A549 (cell line): ENCODE data around the gene SOX13. TPM values are rescaled to one million over a fixed set of nuclear protein-coding genes. Genes with fewer than 3 reads are reported as not detected.

Experiments used
- ATAC-seq, 2 experiments: fragments of 200-7000 bp in 1 of 2; fragments of >200 bp in 1 of 2; cut with Nextera tagmentation in 1 of 2; cut with Tn5 transposase in 1 of 2; 3 replicates each; pipeline versions ENCODE4 v1.8.0 to v1.9.1; 2018 to 2020; ENCODE audit warnings: mild to moderate bottlenecking in 1 of 2, moderate library complexity in 1 of 2
- CTCF ChIA-PET: fragments of 300-600 bp; sonication (Branson Sonifier 250); formaldehyde crosslinking; extraction: SDS; loops from one replicate; lab custom pipeline; 2021; ENCODE audit warnings: antibody characterized with exemption, inconsistent platforms; lab: Yijun Ruan, JAX
- POLR2A ChIA-PET: fragments of 350-600 bp; formaldehyde crosslinking; extraction: SDS; loops from one replicate; lab custom pipeline; 2021; ENCODE audit warnings: antibody characterized with exemption, inconsistent platforms; lab: Yijun Ruan, JAX
- DNase-seq, 2 experiments: peaks; one replicate each; pipeline versions ENCODE4 v3.0.0 to v3.0.0-alpha.2; 2011 to 2016; ENCODE audit warnings: low read depth in 1 of 2, low spot score in 1 of 2
- FAIRE-seq: peaks from 2 replicates; lab custom pipeline; 2011; peaks lifted over from hg19 to GRCh38; lab: Jason Lieb, UNC
- H3K27ac ChIP-seq, 2 experiments: fragments of >200 bp; sonication (Bioruptor Twin); formaldehyde crosslinking; 3 replicates each; pipeline ENCODE4 v1.5.1; 2016 to 2017
- H3K4me1 ChIP-seq: fragments of >200 bp; sonication (Bioruptor Twin); formaldehyde crosslinking; 3 replicates; pipeline ENCODE4 v1.6.1; 2016
- H3K4me2 ChIP-seq: fragments of >200 bp; sonication (Bioruptor Twin); formaldehyde crosslinking; 3 replicates; pipeline ENCODE4 v1.6.1; 2016
- H3K4me3 ChIP-seq: fragments of >200 bp; sonication (Bioruptor Twin); formaldehyde crosslinking; 3 replicates; pipeline ENCODE4 v1.5.1; 2016
- H3K9me3 ChIP-seq: fragments of >200 bp; sonication (Bioruptor Twin); formaldehyde crosslinking; 3 replicates; pipeline ENCODE4 v1.6.1; 2016
- CBX2 ChIP-seq: fragments of 200-600 bp; sonication (generic); IDR thresholded peaks from 2 replicates; pipeline ENCODE4 v1.6.1; 2016; ENCODE audit warnings: low read depth, mild to moderate bottlenecking, borderline replicate concordance
- CHD2 ChIP-seq: fragments of 150-350 bp; IDR thresholded peaks from 2 replicates; pipeline ENCODE4 v1.6.1; 2014; ENCODE audit warnings: low read length; ENCODE audit not compliant: partially characterized antibody
- CHD4 ChIP-seq: fragments of 200-600 bp; sonication (generic); IDR thresholded peaks from 2 replicates; pipeline ENCODE4 v1.6.1; 2016; ENCODE audit warnings: antibody characterized with exemption, mild to moderate bottlenecking, borderline replicate concordance
- ELK1 ChIP-seq: fragments of 150-350 bp; IDR thresholded peaks from 2 replicates; pipeline ENCODE4 v1.6.1; 2014; ENCODE audit warnings: low read depth, mild to moderate bottlenecking, low read length
- EP300 ChIP-seq, 2 experiments: fragments of >200 bp; sonication (Bioruptor Twin); formaldehyde crosslinking; IDR thresholded peaks; 2 replicates in 1 of 2; 3 replicates in 1 of 2; pipeline ENCODE4 v1.6.1; 2016 to 2017
- FOSB ChIP-seq: fragments of 250-450 bp; sonication (Bioruptor Pico); IDR thresholded peaks from 2 replicates; pipeline ENCODE4 v1.5.0; 2020; ENCODE audit warnings: mild to moderate bottlenecking, moderate library complexity
- FOXS1 ChIP-seq: fragments of 250-450 bp; sonication (Bioruptor Pico); IDR thresholded peaks from 2 replicates; pipeline ENCODE4 v1.5.0; 2020; ENCODE audit warnings: mild to moderate bottlenecking, moderate library complexity
- HDAC2 ChIP-seq: fragments of 200-600 bp; sonication (generic); IDR thresholded peaks from 2 replicates; pipeline ENCODE4 v1.6.1; 2016
- HES2 ChIP-seq: fragments of >200 bp; sonication (Bioruptor Twin); formaldehyde crosslinking; IDR thresholded peaks from 2 replicates; pipeline ENCODE4 v1.6.1; 2016
- HEYL ChIP-seq: fragments of 250-450 bp; sonication (Bioruptor Pico); IDR thresholded peaks from 2 replicates; pipeline ENCODE4 v1.8.0; 2021; ENCODE audit warnings: mild to moderate bottlenecking, moderate library complexity
- HOXB5 ChIP-seq: fragments of 250-450 bp; sonication (Bioruptor Pico); IDR thresholded peaks from 2 replicates; pipeline ENCODE4 v1.5.0; 2020; ENCODE audit warnings: mild to moderate bottlenecking, moderate library complexity
- JUN ChIP-seq, 2 experiments: fragments of >200 bp; sonication (Bioruptor Twin); formaldehyde crosslinking; IDR thresholded peaks; 2 replicates in 1 of 2; 3 replicates in 1 of 2; pipeline ENCODE4 v1.6.1; 2016 to 2017
- JUNB ChIP-seq: fragments of >200 bp; sonication (Bioruptor Twin); formaldehyde crosslinking; IDR thresholded peaks from 2 replicates; pipeline ENCODE4 v1.6.1; 2016
- KDM5A ChIP-seq: fragments of 200-600 bp; sonication (generic); IDR thresholded peaks from 2 replicates; pipeline ENCODE4 v1.6.1; 2016; ENCODE audit warnings: antibody characterized with exemption, mild to moderate bottlenecking
- MAFK ChIP-seq: fragments of 450-650 bp; IDR thresholded peaks from 2 replicates; pipeline ENCODE4 v1.6.1; 2014; ENCODE audit not compliant: partially characterized antibody
- NFE2L2 ChIP-seq: fragments of 150-350 bp; conservative IDR thresholded peaks from 2 replicates; pipeline ENCODE4 v1.6.1; 2014; ENCODE audit warnings: low read length
- PHF8 ChIP-seq: fragments of 200-600 bp; sonication (generic); IDR thresholded peaks from 2 replicates; pipeline ENCODE4 v1.6.1; 2016; ENCODE audit warnings: low read depth, mild to moderate bottlenecking, antibody characterized with exemption, moderate library complexity, borderline replicate concordance
- POLR2A ChIP-seq: IDR thresholded peaks from 2 replicates; pipeline ENCODE4 v1.6.1; 2012; ENCODE audit warnings: mild to moderate bottlenecking, low read length
- POLR2AphosphoS2 ChIP-seq: conservative IDR thresholded peaks from 2 replicates; pipeline ENCODE4 v1.6.1; 2012; ENCODE audit warnings: low read length, improper control_type of control experiment, inconsistent platforms
- RARB ChIP-seq: fragments of 250-450 bp; sonication (Bioruptor Pico); IDR thresholded peaks from 2 replicates; pipeline ENCODE4 v1.8.0; 2021; ENCODE audit warnings: mild to moderate bottlenecking, moderate library complexity
- SMC3 ChIP-seq: fragments of >200 bp; sonication (Bioruptor Twin); formaldehyde crosslinking; IDR thresholded peaks from 3 replicates; pipeline ENCODE4 v1.6.1; 2018; ENCODE audit warnings: inconsistent platforms
- SREBF2 ChIP-seq: fragments of 450-650 bp; IDR thresholded peaks from 2 replicates; pipeline ENCODE4 v1.6.1; 2014; ENCODE audit warnings: mild to moderate bottlenecking, moderate library complexity
- TFCP2L1 ChIP-seq: fragments of 250-450 bp; sonication (Bioruptor Pico); IDR thresholded peaks from 2 replicates; pipeline ENCODE4 v1.5.0; 2021; ENCODE audit warnings: mild to moderate bottlenecking
- TP53 ChIP-seq: fragments of 250-450 bp; sonication (Bioruptor Pico); IDR thresholded peaks from 2 replicates; pipeline ENCODE4 v1.5.0; 2021; ENCODE audit warnings: mild to moderate bottlenecking, moderate library complexity
- WGBS: methylation state at CpG from one replicate; pipeline ENCODE4 v1.1.6; 2017; ENCODE audit errors: missing lambda C conversion rate; 5-methylcytosine and 5-hydroxymethylcytosine counted together
- polyA plus RNA-seq, 4 experiments: library from polyadenylated mRNA; depleted of rRNA in 3 of 4; stranded (reverse); fragments of >200 nt; fragmentation: RNase III in 1 of 4; extraction: RNeasy Plus Mini Kit Qiagen cat#74134 plus additional on column Dnase treatment in 1 of 4; gene quantifications; 2 replicates in 3 of 4; 3 replicates in 1 of 4; pipeline ENCODE4 v1.2.3, GENCODE V29; 2011 to 2017
- TF ChIP-seq, protein P1 (sequence below): fragments of >200 bp; sonication (Bioruptor Twin); formaldehyde crosslinking; IDR thresholded peaks from 3 replicates; pipeline ENCODE4 v1.6.1; 2016
- TF ChIP-seq, protein P2 (sequence below): fragments of 450-650 bp; IDR thresholded peaks from 2 replicates; pipeline ENCODE4 v1.6.1; 2014; ENCODE audit warnings: antibody characterized with exemption
- TF ChIP-seq, protein P3 (sequence below): fragments of >200 bp; sonication (Bioruptor Twin); formaldehyde crosslinking; IDR thresholded peaks from 3 replicates; pipeline ENCODE4 v1.5.1; 2016
- TF ChIP-seq, protein P4 (sequence below): IDR thresholded peaks from 2 replicates; pipeline ENCODE4 v1.6.1; 2012

Gene SOX13
- polyA plus RNA-seq, 2 of the 4 experiments (the other 2 are of a cell fraction) = 6.8 to 9.8 TPM

GRCh38 chr1:204112876-204113730 lies 40.2 kb downstream of the SOX13 start:
- CTCF ChIA-PET = interaction anchor here (1.0 to 32.2 kb wide), 8 partner anchors 8 to 251 kb away, joined by 3 to 757 read pairs (median 4); partner anchors contain the start of genes SNRPE and SOX13
- peaks cover 19% of the 10 kb centered on the region for H3K4me1 ChIP-seq
- FAIRE-seq = no peak

GRCh38 chr1:204113896-204114295 lies 41.0 kb downstream of the SOX13 start:
- Histone ChIP-seq H3K27ac (peak overlapping the region in 1 of 2 experiments; percentile 15; a peak in 1 of 6 replicates), H3K4me3 (no peak overlapping the region), H3K9me3 (no peaks in the 10 kb centered on the region), H3K4me1 (peaks cover 19% of the 10 kb centered on the region), H3K4me2 (no peak overlapping the region)
- ATAC-seq (no peak), FAIRE-seq (no peak), DNase-seq (no peak)
- ChIA-PET CTCF (interaction anchor here (1.0 to 32.2 kb wide), 5 partner anchors 9 to 250 kb away, joined by 3 to 757 read pairs (median 5); partner anchors contain the start of gene SNRPE), POLR2A (no interaction called here)
- 89% methylated on average over 1 of the region's 1 CpG for WGBS
- TF ChIP-seq FOXS1 (CRISPR knock-in tag) (no peak), MAFK (no peak), CBX2 (no peak), HOXB5 (no peak), EP300 (IDR thresholded peaks at IDR 0.05) (no peak), SREBF2 (no peak), TFCP2L1 (no peak), TP53 (CRISPR knock-in tag) (no peak), CHD2 (no peak), HEYL (CRISPR knock-in tag) (no peak), JUN (IDR thresholded peaks at IDR 0.05) (no peak), ELK1 (no peak), KDM5A (no peak)
- TF ChIP-seq, protein P1, sequence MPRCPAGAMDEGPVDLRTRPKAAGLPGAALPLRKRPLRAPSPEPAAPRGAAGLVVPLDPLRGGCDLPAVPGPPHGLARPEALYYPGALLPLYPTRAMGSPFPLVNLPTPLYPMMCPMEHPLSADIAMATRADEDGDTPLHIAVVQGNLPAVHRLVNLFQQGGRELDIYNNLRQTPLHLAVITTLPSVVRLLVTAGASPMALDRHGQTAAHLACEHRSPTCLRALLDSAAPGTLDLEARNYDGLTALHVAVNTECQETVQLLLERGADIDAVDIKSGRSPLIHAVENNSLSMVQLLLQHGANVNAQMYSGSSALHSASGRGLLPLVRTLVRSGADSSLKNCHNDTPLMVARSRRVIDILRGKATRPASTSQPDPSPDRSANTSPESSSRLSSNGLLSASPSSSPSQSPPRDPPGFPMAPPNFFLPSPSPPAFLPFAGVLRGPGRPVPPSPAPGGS = no peak
- TF ChIP-seq, protein P2, sequence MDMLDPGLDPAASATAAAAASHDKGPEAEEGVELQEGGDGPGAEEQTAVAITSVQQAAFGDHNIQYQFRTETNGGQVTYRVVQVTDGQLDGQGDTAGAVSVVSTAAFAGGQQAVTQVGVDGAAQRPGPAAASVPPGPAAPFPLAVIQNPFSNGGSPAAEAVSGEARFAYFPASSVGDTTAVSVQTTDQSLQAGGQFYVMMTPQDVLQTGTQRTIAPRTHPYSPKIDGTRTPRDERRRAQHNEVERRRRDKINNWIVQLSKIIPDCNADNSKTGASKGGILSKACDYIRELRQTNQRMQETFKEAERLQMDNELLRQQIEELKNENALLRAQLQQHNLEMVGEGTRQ = no peak

More at GRCh38 chr1:204112876-204113730, 40.2 kb downstream of the SOX13 start:
- WGBS = 76% methylated on average over 8 of the region's 11 CpGs
- peak in 1 of 2 experiments; percentile 56; a peak in 4 of 6 replicates for ATAC-seq
- Histone ChIP-seq H3K4me3 (no peak overlapping the region), H3K9me3 (no peaks in the 10 kb centered on the region), H3K27ac (no peak overlapping the region), H3K4me2 (no peak overlapping the region)
- POLR2A ChIA-PET = interaction anchor here (0.7 kb wide), 1 partner anchor 241 kb away, joined by 3 read pairs; no protein-coding TSS in a partner anchor
- TF ChIP-seq POLR2AphosphoS2 (no peak), SMC3 (no peak), CHD4 (no peak), TFCP2L1 (no peak), RARB (CRISPR knock-in tag) (no peak), HDAC2 (no peak), FOSB (CRISPR knock-in tag) (no peak), POLR2A (no peak), PHF8 (no peak), HES2 (no peak), JUNB (no peak), TP53 (CRISPR knock-in tag) (no peak), NFE2L2 (no peak), HEYL (CRISPR knock-in tag) (no peak)
- TF ChIP-seq, protein P3, sequence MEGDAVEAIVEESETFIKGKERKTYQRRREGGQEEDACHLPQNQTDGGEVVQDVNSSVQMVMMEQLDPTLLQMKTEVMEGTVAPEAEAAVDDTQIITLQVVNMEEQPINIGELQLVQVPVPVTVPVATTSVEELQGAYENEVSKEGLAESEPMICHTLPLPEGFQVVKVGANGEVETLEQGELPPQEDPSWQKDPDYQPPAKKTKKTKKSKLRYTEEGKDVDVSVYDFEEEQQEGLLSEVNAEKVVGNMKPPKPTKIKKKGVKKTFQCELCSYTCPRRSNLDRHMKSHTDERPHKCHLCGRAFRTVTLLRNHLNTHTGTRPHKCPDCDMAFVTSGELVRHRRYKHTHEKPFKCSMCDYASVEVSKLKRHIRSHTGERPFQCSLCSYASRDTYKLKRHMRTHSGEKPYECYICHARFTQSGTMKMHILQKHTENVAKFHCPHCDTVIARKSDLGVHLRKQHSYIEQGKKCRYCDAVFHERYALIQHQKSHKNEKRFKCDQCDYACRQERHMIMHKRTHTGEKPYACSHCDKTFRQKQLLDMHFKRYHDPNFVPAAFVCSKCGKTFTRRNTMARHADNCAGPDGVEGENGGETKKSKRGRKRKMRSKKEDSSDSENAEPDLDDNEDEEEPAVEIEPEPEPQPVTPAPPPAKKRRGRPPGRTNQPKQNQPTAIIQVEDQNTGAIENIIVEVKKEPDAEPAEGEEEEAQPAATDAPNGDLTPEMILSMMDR = no peak
- TF ChIP-seq, protein P1 = no peak
- TF ChIP-seq, protein P4, sequence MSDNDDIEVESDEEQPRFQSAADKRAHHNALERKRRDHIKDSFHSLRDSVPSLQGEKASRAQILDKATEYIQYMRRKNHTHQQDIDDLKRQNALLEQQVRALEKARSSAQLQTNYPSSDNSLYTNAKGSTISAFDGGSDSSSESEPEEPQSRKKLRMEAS = no peak
- TF ChIP-seq, protein P2 = no peak
- TF ChIP-seq, all 56 proteins: peak for 0
- no peak for DNase-seq
